Measurements from ENCODE around the gene SNORC. TPM values are rescaled to one million over a fixed set of nuclear protein-coding genes. Genes with fewer than 3 reads are reported as not detected.

Gene SNORC
- total and polyA plus RNA-seq, 9 of the 15 experiments (the other 6 are each of a cell fraction or from before 2014, with no cell fraction given) = 0.14 to 2.5 (median 0.72) TPM; not detected in 2

- H4K20me1 ChIP-seq (replicated peaks; ENCODE audit: control insufficient read depth, insufficient read depth, low read length) = no peaks in the 10 kb centered on the region; the same call in 1 of the 2 replicates
- H3K9me3 ChIP-seq (replicated peaks; ENCODE audit: control insufficient read depth, insufficient read depth, low read depth, low read length) = no peaks in the 10 kb centered on the region
- no peak overlapping the region for H3K4me2 ChIP-seq (ENCODE audit: insufficient read depth, low read length)
- FAIRE-seq = no peak
- ATAC-seq = no peak
- no peaks in the 10 kb centered on the region for H3K79me2 ChIP-seq (ENCODE audit: control insufficient read depth, insufficient read depth, low read length)
- 11% methylated on average over 14 of the region's 27 CpGs for WGBS (ENCODE audit: insufficient coverage, low coverage, missing lambda C conversion rate)
- no peak overlapping the region for H2AFZ ChIP-seq (ENCODE audit: low read depth, low read length)
- DNase-seq (ENCODE audit: extremely low read depth in 1 of 4, low spot score in 3 of 4) = no peak
- H3K9ac ChIP-seq (ENCODE audit: insufficient read depth in 1 of 2, low read depth in 2 of 2, low read length in 2 of 2) = no peak overlapping the region; a peak in 1 of 4 replicates
- BruUV-seq (replicated peaks) = no TSS peak
- intact Hi-C loops (cut with micrococcal nuclease) (no loop called here), in situ Hi-C loops (cut with MboI) (no loop called here)
- H3K4me3 ChIP-seq = no peak overlapping the region
- no peak for TF ChIP-seq NCOR1 (IDR thresholded peaks at IDR 0.05)
- peaks cover 19 to 65% of the 10 kb centered on the region in 2 experiments; a peak in 4 of 5 replicates for H3K27me3 ChIP-seq (ENCODE audit: control insufficient read depth in 2 of 2, insufficient read depth in 2 of 2, low read length in 2 of 2)
- POLR2A ChIA-PET = no interaction called here
- no peak overlapping the region for H3K27ac ChIP-seq (ENCODE audit: extremely low read depth, low read depth, low read length)
- H3K4me1 ChIP-seq (replicated peaks in 1 of 2; ENCODE audit: control insufficient read depth in 2 of 2, insufficient read depth in 2 of 2, low read length in 2 of 2) = peaks cover 0 to 6% of the 10 kb centered on the region in 2 experiments; a peak in 2 of 5 replicates
- no peaks in the 10 kb centered on the region for H3K9me1 ChIP-seq (ENCODE audit: control insufficient read depth, insufficient read depth, low read length)
- CTCF ChIA-PET (ENCODE audit: low intra/inter-chr PET ratio) = no interaction called here
- H3K36me3 ChIP-seq (ENCODE audit: control insufficient read depth, insufficient read depth, low read length) = no peaks in the 10 kb centered on the region
Observed at GRCh38 chr2:232884549-232885263, 14.6 kb downstream of the SNORC start.

- no peaks in the 10 kb centered on the region for H3K9me3 ChIP-seq (replicated peaks; ENCODE audit: control insufficient read depth, insufficient read depth, low read depth, low read length)
- FAIRE-seq (no peak), ATAC-seq (no peak), DNase-seq (ENCODE audit: extremely low read depth in 1 of 4, low spot score in 3 of 4) (no peak)
- peaks cover 19 to 68% of the 10 kb centered on the region in 2 experiments; a peak in 4 of 5 replicates for H3K27me3 ChIP-seq (ENCODE audit: control insufficient read depth in 2 of 2, insufficient read depth in 2 of 2, low read length in 2 of 2)
- intact Hi-C loops (cut with micrococcal nuclease) = no loop called here
- no peaks in the 10 kb centered on the region for H3K36me3 ChIP-seq (ENCODE audit: control insufficient read depth, insufficient read depth, low read length)
- H3K4me1 ChIP-seq (replicated peaks in 1 of 2; ENCODE audit: control insufficient read depth in 2 of 2, insufficient read depth in 2 of 2, low read length in 2 of 2) = peaks cover 0 to 6% of the 10 kb centered on the region in 2 experiments; a peak in 2 of 5 replicates
- H3K9me1 ChIP-seq (ENCODE audit: control insufficient read depth, insufficient read depth, low read length) = no peaks in the 10 kb centered on the region
- H4K20me1 ChIP-seq (replicated peaks; ENCODE audit: control insufficient read depth, insufficient read depth, low read length) = no peaks in the 10 kb centered on the region; the same call in 1 of the 2 replicates
- in situ Hi-C loops (cut with MboI) = no loop called here
- POLR2A ChIA-PET = no interaction called here
- no peak overlapping the region for H2AFZ ChIP-seq (ENCODE audit: low read depth, low read length)
- no peak overlapping the region for H3K4me3 ChIP-seq
- WGBS (ENCODE audit: insufficient coverage, low coverage, missing lambda C conversion rate) = 8% methylated on average over 16 of the region's 25 CpGs
- BruUV-seq (replicated peaks) = no TSS peak
- no peak overlapping the region; a peak in 1 of 4 replicates for H3K9ac ChIP-seq (ENCODE audit: insufficient read depth in 1 of 2, low read depth in 2 of 2, low read length in 2 of 2)
- TF ChIP-seq ZNF408 (CRISPR knock-in tag; IDR thresholded peaks at IDR 0.05; ENCODE audit: low read depth) (no peak), SMC3 (conservative IDR thresholded peaks at IDR 0.05; ENCODE audit: insufficient read depth, low read depth, low read length) (no peak), TEAD2 (tag; IDR thresholded peaks at IDR 0.05) (no peak), ZNF586 (CRISPR knock-in tag; conservative IDR thresholded peaks at IDR 0.05) (no peak), ZZZ3 (IDR thresholded peaks at IDR 0.05) (no peak), TGIF2 (CRISPR knock-in tag; IDR thresholded peaks at IDR 0.05) (no peak)
- TF ChIP-seq, protein P1, sequence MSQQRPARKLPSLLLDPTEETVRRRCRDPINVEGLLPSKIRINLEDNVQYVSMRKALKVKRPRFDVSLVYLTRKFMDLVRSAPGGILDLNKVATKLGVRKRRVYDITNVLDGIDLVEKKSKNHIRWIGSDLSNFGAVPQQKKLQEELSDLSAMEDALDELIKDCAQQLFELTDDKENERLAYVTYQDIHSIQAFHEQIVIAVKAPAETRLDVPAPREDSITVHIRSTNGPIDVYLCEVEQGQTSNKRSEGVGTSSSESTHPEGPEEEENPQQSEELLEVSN (IDR thresholded peaks at IDR 0.05; ENCODE audit: borderline replicate concordance in 1 of 2, extremely low read depth in 1 of 2, insufficient read depth in 1 of 2, insufficient read length in 1 of 2, low read depth in 1 of 2, low read length in 1 of 2, poor library complexity in 1 of 2, severe bottlenecking in 1 of 2) = no peak
- CTCF ChIA-PET (ENCODE audit: low intra/inter-chr PET ratio) = no interaction called here
- H3K4me2 ChIP-seq (ENCODE audit: insufficient read depth, low read length) = no peak overlapping the region
- H3K27ac ChIP-seq (ENCODE audit: extremely low read depth, low read depth, low read length) = no peak overlapping the region
- H3K79me2 ChIP-seq (ENCODE audit: control insufficient read depth, insufficient read depth, low read length) = no peaks in the 10 kb centered on the region
Observed at GRCh38 chr2:232885264-232885961, 15.3 kb downstream of the SNORC start.
